ENCODE measurements around the gene NFIA.

Gene NFIA

GRCh38 chr1:61191433-61191720 lies 109.0 kb downstream of the NFIA start:
- intact Hi-C loops (cut with DNase I): loop anchor here (10.0 kb wide), 1 partner anchor 63 kb away; no protein-coding TSS in a partner anchor
- DNase-seq: no peak

GRCh38 chr1:61192663-61193330 lies 110.4 kb downstream of the NFIA start:
- intact Hi-C loops (cut with DNase I): loop anchor here (10.0 kb wide), 1 partner anchor 62 kb away; no protein-coding TSS in a partner anchor
- DNase-seq: no peak

- intact Hi-C loops (cut with DNase I): loop anchor here (10.0 kb wide), 1 partner anchor 61 kb away; no protein-coding TSS in a partner anchor
- no peak for DNase-seq
These were observed 111.4 kb downstream of the NFIA start for GRCh38 chr1:61193808-61194207.

GRCh38 chr1:61198554-61198953 lies 116.2 kb downstream of the NFIA start:
- no peak for DNase-seq
- intact Hi-C loops (cut with DNase I): loop anchor here (10.0 kb wide), 1 partner anchor 56 kb away; no protein-coding TSS in a partner anchor

GRCh38 chr1:61201035-61201434 lies 118.7 kb downstream of the NFIA start:
- intact Hi-C loops (cut with DNase I): no loop called here
- DNase-seq: no peak

GRCh38 chr1:61202854-61203598 lies 120.7 kb downstream of the NFIA start:
- intact Hi-C loops (cut with DNase I): no loop called here
- DNase-seq: no peak

- intact Hi-C loops (cut with DNase I): no loop called here
- DNase-seq: no peak
These were observed 122.2 kb downstream of the NFIA start for GRCh38 chr1:61204528-61204927.

GRCh38 chr1:61207416-61207815 lies 125.1 kb downstream of the NFIA start:
- DNase-seq: no peak
- intact Hi-C loops (cut with DNase I): no loop called here

- no peak for DNase-seq
- intact Hi-C loops (cut with DNase I): no loop called here
These were observed 125.8 kb downstream of the NFIA start for GRCh38 chr1:61208172-61208571.

GRCh38 chr1:61208831-61209230 lies 126.5 kb downstream of the NFIA start:
- intact Hi-C loops (cut with DNase I): no loop called here
- no peak for DNase-seq

- intact Hi-C loops (cut with DNase I): no loop called here
- DNase-seq: no peak
These were observed 128.2 kb downstream of the NFIA start for GRCh38 chr1:61210435-61211154.

GRCh38 chr1:61213245-61214011 lies 131.1 kb downstream of the NFIA start:
- DNase-seq: no peak
- intact Hi-C loops (cut with DNase I): no loop called here

- no peak for DNase-seq
- intact Hi-C loops (cut with DNase I): no loop called here
These were observed 132.8 kb downstream of the NFIA start for GRCh38 chr1:61215119-61215518.

- intact Hi-C loops (cut with DNase I): no loop called here
- no peak for DNase-seq
These were observed 133.4 kb downstream of the NFIA start for GRCh38 chr1:61215676-61216289.

- intact Hi-C loops (cut with DNase I): no loop called here
- no peak for DNase-seq
These were observed 138.2 kb downstream of the NFIA start for GRCh38 chr1:61220536-61220935.

GRCh38 chr1:61221642-61222041 lies 139.3 kb downstream of the NFIA start:
- intact Hi-C loops (cut with DNase I): no loop called here
- DNase-seq: no peak

GRCh38 chr1:61222240-61222639 lies 139.9 kb downstream of the NFIA start:
- intact Hi-C loops (cut with DNase I): no loop called here
- no peak for DNase-seq

GRCh38 chr1:61223140-61223539 lies 140.8 kb downstream of the NFIA start:
- no peak for DNase-seq
- intact Hi-C loops (cut with DNase I): no loop called here

- intact Hi-C loops (cut with DNase I): no loop called here
- no peak for DNase-seq
These were observed 142.2 kb downstream of the NFIA start for GRCh38 chr1:61224609-61225008.

GRCh38 chr1:61225478-61225877 lies 143.1 kb downstream of the NFIA start:
- intact Hi-C loops (cut with DNase I): no loop called here

More at GRCh38 chr1:61225478-61225877, 143.1 kb downstream of the NFIA start:
- DNase-seq: no peak
